Occipital lobe (tissue), 2 donors: ENCODE measurements around the gene MMD. TPM values are rescaled to one million over a fixed set of nuclear protein-coding genes. Genes with fewer than 3 reads are reported as not detected.
"Not testable (repeated sequence)": the region's sequence is repeated elsewhere in the genome, so short reads cannot be mapped to it uniquely, and the experiment has no call there.

Experiments
- DNase-seq: peaks from one replicate; lab custom pipeline; 2025; lab: John Stamatoyannopoulos, UW
- total RNA-seq: library from RNA; depleted of rRNA; stranded (reverse); fragments of >200 nt; gene quantifications from one replicate; pipeline ENCODE4 v1.2.3, GENCODE V29; 2014

Gene MMD
- total RNA-seq, 1 donor from 2014 or later = 204 TPM

DNA sequence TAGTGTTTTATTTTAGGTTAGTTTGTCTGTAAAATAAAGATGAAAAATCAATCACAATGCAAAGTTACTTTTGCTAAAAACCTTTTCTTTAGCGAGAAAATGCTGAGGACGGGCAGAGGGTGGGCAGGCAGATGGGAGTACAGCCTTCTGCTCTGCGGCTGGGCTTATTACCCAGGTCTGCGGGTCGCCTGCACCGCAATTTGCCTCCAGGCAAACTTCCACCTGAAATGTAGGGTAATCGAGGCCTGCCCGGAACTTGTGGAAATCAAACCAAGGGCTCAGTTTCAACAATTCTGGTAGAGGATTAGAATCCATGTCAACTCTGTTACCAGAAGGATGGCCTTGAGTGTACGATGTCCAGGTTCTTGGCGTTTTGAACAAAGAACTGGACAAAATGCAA, 22.3 kb upstream of the MMD start:
- DNase-seq = no peak

- no peak for DNase-seq
Observed at GRCh38 chr17:55442953-55443683, 21.5 kb upstream of the MMD start.

- no peak for DNase-seq
Observed at GRCh38 chr17:55442462-55442861, 20.8 kb upstream of the MMD start.

- no peak for DNase-seq
Observed at GRCh38 chr17:55441544-55441943, 19.9 kb upstream of the MMD start.

DNA sequence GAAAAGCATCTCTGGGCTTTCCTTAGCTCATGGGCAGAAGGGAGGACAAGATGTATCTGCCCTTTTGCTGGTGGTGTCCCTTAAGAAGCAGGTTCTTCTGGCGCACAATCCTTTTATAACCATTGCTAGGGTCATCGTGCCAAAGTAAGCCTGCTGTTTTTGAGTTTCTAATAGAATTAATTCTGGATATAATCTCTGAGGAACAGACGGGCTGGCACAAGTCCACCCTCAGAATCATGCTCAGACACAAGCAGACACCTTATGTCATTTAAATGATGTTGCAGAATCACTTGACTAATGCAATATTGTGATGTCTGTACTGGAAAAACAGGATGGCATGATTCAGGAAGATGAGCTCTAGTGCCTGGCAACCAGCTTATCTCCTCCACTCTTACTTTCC, 18.8 kb upstream of the MMD start:
- DNase-seq = no peak

- DNase-seq = no peak
Observed at GRCh38 chr17:55437159-55437605, 15.5 kb upstream of the MMD start.

- no peak for DNase-seq
Observed at GRCh38 chr17:55436224-55437158, 14.9 kb upstream of the MMD start.

DNA sequence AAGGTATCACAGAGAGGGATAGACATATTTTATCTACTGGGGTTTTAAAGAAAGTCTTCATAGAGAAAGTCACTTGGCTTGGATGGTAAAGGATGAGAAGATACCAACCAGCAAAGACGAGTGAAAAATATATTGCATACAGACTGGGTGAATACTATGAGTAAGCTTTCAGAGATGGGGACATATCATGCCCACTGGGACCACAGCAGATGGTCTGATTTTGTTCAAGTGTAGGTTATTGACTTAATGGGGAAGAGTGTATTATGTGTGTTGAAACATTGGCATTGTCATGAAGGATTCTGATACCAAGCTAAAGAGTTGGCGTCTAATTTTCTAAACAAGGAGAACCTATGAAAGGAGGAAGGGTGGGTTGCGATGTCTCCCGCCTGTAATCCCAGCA, 13.8 kb upstream of the MMD start:
- DNase-seq = no peak

DNA sequence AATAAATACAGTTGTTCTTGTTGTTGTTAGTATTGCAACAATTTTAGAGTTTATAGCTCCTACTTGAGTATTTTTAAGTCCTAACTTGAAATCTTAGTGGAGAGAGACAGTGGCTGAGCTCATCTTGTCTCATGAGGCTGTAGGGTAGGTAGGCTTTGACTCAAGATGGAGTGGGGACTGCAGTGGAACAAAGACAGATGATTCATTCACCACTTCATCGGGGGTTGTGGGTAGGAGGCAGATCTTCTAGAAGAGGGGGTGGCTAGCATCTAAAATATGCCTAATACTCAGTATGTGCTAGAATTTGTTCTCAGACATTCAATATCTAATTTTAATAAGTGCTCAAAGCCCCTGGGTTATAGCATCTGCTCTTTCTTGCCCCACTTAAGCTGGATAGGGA, 13.1 kb upstream of the MMD start:
- no peak for DNase-seq

DNA sequence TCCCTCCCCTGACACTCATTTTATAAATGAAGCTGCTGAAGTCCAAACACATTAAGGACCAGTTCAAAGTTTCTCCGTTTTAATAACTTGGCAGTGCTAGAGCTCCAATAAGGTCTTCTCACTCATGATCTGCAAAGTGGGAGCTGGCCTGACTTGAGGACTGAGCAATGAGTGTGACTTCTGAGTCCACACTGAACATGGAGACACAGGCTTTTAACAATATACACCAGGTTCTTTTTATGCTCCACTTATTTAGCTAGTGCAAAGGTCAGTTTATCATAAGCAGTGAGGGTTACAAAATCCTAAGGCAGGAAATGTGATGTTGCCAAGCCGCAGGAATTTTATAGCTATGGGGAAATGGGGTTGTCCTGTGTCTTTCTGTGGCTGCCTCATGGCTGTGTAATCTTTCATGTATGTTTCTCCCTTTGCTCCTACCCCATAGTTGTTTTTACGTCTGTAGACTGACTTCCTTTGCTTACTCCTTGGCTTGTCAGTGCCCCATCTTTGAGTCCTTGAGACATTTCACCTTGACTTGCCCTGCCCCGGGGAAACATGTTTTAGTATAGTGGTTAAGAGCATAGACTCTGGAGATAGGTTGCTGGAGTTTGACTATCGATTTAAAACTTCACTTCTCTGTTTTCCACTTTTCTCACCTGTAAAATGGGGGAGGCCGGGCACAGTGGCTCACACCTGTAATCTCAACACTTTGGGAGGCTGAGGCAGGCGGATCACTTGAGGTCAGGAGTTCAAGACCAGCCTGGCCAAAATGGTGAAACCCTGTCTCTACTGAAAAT, 12.2 kb upstream of the MMD start:
- no peak for DNase-seq

DNA sequence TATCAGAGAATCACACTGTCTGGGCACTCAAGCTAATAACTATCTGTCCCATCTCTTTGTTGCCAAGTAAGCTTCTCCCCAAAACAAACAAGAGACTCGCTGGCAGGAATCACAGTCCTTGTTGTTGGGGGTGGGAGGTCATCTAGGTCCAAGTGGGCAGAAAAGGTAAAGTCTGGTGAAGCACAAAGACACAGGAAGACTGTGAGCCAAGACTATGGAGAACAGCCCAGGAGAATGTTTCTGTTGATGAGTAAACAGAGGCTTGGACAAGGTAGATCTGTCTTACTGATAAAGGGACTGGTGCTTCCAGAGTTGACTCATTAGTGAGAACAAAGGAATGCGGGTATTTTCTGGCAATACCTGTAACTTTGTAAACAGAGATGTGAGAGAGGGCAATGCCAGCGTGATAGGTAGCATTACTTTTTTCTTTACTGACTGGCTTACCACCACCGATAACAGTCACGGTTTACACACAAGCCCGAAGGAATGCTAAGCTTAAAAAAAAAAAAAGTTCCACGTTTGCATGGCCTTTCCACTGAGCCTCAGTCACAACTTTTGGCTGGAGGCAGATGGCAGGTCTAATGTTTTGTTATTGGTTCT, 11.5 kb upstream of the MMD start:
- no peak for DNase-seq

DNA sequence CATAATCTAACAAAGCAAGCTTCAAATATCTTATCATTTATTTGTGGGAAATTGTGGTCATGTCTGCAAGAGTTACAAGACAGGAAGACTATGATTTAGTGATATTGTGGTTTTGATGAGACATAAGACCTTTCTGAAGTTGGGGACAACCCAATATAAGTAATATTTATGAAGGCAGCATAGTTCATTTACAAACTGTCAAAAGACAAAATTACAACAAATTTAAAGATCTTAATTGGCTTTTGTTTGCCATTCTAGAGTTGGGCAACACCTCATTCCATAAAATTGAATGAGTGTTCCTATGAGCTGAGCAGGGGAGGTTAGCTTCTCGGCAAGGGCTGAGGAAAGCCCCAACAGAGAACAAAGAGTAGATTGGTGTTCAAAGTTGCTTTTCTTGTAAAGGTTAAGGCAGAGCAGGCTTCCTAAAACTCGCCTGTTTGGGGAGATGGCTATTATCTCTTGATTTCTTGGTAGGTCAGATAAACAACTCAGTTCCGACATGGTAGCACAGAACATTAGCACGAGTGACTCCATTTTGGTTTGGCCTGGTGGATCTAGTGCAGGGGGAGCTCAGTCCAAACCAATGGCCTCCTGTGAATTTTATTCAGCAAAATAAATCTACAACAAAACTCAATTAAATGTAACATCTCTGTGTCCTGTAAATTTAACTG, 10.9 kb upstream of the MMD start:
- DNase-seq = no peak

DNA sequence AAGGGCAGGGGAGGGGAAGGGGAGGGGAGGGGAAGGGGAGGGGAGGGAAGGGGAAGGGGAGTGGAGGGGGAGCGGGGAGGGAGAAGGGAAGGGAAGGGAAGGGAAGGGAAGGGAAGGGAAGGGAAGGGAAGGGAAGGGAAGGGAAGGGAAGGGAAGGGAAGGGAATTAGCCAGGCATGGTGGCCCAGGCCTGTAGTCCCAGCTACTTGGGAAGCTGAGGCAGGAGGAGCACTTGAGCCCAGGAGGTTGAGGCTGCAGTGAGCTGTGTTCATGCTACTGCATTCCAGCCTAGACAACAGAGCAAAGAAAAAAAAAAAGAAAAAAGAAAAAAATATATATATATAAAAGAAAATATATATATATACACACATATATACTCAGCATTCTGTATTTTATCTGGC, 10.3 kb upstream of the MMD start:
- not testable (repeated sequence) for DNase-seq

- no peak for DNase-seq
Observed at GRCh38 chr17:55430541-55431288, 9.1 kb upstream of the MMD start.

- DNase-seq = no peak
Observed at GRCh38 chr17:55427587-55427882, 5.9 kb upstream of the MMD start.

- DNase-seq = no peak
Observed at GRCh38 chr17:55426851-55427586, 5.4 kb upstream of the MMD start.

DNA sequence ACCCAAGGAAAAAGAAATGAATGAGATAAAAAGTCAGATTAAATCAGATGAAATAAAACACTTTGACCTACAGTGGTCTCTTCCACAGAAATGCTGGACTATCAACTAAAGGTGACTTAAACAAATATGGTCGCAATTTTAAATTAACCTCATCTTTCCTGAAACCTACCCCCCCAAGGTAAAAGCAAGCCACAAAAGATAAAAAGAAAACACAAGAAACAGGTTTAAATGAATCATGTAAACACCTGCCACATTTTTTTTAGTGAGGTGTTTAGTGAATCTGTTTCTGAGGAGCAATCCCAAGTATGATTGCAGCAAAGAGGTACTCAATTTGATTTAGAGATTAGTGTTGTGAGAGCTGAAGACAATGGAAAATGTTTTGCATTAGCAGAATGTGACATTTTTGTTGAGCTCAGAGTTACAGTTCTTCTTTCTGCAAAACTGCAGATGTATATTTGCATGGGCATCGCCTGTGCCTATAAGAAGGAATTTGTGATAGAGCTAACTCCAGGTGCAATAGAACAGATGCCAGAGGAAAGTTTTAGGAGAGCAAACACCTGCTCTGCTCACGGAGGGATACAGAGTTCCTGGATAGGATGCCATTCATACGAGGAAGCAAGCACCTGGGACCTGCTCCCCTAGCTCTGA, 3.4 kb upstream of the MMD start:
- DNase-seq = no peak

- DNase-seq = no peak
Observed at GRCh38 chr17:55423535-55423934, 1.9 kb upstream of the MMD start.

DNA sequence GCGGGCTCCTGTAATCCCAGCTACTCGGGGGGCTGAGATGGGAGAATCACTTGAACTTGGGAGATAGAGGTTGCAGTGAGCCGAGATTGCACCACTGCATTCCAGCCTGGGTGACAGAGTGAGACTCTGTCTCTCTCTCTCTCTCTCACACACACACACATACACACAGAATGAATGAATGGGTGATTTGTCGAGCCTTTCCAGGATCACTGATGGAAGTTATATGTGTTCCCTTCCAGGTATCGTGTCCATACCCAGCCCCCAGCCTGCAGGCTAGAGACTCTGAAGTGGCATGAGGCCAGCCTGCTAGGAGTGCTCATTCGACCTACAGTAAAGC, 1.2 kb upstream of the MMD start:
- not testable (repeated sequence) for DNase-seq
